Measurements from ENCODE around the gene FNDC3B. TPM values are rescaled to one million over a fixed set of nuclear protein-coding genes. Genes with fewer than 3 reads are reported as not detected.

Gene FNDC3B
- total RNA-seq, 1 donor from 2014 or later, result 160 TPM

DNA sequence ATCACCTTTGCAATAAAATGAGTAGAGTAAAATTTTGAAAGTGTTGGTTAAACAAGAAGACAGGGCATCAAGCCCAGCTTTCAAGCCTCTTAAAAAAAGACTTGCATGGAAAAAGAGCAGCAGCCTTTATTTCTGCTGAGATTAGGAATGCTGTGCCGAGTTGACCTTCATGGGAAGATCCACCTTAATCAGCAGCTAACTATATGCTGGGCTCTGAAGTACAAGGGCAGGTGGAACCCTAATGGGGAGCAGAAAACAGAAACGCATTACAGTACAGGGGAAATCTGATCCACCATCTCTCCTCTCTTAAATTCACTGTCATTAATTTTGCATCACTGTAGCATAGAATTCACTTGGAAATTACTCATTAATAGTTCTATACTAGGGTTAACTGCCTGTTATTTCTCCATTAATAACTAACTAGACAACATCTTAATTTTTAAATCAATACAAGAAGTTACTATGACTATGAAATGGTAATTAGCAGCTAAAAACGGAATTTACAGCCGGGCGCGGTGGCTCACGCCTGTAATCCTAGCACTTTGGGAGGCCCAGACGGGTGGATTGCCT is 275.3 kb downstream of the FNDC3B start:
- no peak overlapping the region for H3K27ac ChIP-seq
- intact Hi-C loops (cut with DNase I), result no loop called here
- no peak overlapping the region for H3K4me3 ChIP-seq
- peaks cover 53% of the 10 kb centered on the region for H3K4me1 ChIP-seq
- TF ChIP-seq, protein P1, sequence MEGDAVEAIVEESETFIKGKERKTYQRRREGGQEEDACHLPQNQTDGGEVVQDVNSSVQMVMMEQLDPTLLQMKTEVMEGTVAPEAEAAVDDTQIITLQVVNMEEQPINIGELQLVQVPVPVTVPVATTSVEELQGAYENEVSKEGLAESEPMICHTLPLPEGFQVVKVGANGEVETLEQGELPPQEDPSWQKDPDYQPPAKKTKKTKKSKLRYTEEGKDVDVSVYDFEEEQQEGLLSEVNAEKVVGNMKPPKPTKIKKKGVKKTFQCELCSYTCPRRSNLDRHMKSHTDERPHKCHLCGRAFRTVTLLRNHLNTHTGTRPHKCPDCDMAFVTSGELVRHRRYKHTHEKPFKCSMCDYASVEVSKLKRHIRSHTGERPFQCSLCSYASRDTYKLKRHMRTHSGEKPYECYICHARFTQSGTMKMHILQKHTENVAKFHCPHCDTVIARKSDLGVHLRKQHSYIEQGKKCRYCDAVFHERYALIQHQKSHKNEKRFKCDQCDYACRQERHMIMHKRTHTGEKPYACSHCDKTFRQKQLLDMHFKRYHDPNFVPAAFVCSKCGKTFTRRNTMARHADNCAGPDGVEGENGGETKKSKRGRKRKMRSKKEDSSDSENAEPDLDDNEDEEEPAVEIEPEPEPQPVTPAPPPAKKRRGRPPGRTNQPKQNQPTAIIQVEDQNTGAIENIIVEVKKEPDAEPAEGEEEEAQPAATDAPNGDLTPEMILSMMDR (IDR thresholded peaks at IDR 0.05), result no peak
- no peak for DNase-seq
- peaks cover 57% of the 10 kb centered on the region for H3K36me3 ChIP-seq
- no peak for ATAC-seq
- H3K9me3 ChIP-seq, result no peaks in the 10 kb centered on the region
- no peaks in the 10 kb centered on the region for H3K27me3 ChIP-seq

DNA sequence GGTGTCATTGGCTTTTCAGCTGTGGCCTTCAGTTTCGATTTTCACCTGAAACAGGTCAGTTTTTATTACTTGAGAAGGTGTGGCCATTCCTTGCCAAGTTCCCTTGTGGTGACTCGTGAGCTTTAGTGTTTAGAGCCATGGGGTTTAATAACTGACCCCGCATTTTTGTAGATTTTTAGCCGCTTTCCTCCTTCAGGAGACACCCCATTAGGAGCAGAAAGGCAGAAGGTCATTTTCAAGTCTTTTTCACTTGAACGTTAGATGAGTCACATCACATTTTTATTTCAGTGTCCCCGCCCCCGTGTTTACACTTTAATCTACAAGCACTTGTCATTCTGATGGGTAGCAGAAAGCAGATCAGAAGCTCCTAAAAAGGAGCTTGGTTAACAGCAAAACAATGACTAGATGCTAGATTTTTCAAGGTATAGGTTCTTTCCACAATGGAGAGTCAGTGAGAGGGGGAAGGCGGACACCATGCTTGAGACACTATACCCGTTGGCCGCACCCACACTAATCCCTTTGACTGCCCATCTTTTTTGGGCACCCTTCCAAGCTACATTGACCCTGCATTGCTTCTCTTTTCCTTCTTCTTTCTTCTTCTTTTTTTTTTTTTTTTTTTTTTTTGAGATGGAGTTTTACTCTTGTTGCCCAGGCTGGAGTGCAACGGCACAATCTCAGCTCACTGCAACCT is 276.2 kb downstream of the FNDC3B start:
- intact Hi-C loops (cut with DNase I), result no loop called here
- H3K4me1 ChIP-seq, result peaks cover 61% of the 10 kb centered on the region
- DNase-seq (no peak), ATAC-seq (peak; percentile 30)
- H3K36me3 ChIP-seq, result peaks cover 57% of the 10 kb centered on the region
- TF ChIP-seq, protein P1 (IDR thresholded peaks at IDR 0.05), result no peak
- H3K27me3 ChIP-seq, result no peaks in the 10 kb centered on the region
- no peak overlapping the region for H3K4me3 ChIP-seq
- peak overlapping the region; percentile 12 for H3K27ac ChIP-seq
- H3K9me3 ChIP-seq, result no peaks in the 10 kb centered on the region

DNA sequence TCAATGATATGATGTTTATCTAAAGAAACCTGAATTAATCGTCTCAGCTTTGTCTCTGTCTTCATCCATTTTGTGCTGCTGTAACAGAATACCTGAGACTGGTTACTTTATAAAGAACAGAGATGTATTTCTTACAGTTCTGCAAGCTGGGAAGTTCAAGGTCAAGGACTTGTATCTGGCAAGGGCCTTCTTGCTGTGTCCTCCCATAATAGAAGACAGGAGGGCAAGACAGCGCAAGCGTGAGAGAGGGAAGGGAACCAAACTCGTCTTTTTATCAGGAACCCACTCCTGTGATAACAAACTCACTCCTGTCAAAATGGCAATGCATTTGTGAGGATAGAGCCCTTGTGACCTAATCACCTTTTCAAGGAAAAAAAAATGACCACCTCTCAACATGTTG is 277.4 kb downstream of the FNDC3B start:
- H3K4me3 ChIP-seq, result no peak overlapping the region
- DNase-seq, result no peak
- no peak overlapping the region for H3K27ac ChIP-seq
- ATAC-seq, result no peak
- H3K9me3 ChIP-seq, result no peaks in the 10 kb centered on the region
- no peaks in the 10 kb centered on the region for H3K27me3 ChIP-seq
- peaks cover 46% of the 10 kb centered on the region for H3K36me3 ChIP-seq
- intact Hi-C loops (cut with DNase I), result no loop called here
- TF ChIP-seq, protein P1 (IDR thresholded peaks at IDR 0.05), result no peak
- peaks cover 68% of the 10 kb centered on the region for H3K4me1 ChIP-seq

- intact Hi-C loops (cut with DNase I), result no loop called here
- TF ChIP-seq, protein P1 (IDR thresholded peaks at IDR 0.05), result no peak
- Histone ChIP-seq H3K27ac (peak overlapping the region; percentile 73), H3K4me1 (peaks cover 68% of the 10 kb centered on the region), H3K36me3 (peaks cover 39% of the 10 kb centered on the region), H3K27me3 (no peaks in the 10 kb centered on the region), H3K4me3 (no peak overlapping the region), H3K9me3 (no peaks in the 10 kb centered on the region)
- ATAC-seq (no peak), DNase-seq (no peak)
These were observed 278.1 kb downstream of the FNDC3B start for GRCh38 chr3:172317481-172317880.

DNA sequence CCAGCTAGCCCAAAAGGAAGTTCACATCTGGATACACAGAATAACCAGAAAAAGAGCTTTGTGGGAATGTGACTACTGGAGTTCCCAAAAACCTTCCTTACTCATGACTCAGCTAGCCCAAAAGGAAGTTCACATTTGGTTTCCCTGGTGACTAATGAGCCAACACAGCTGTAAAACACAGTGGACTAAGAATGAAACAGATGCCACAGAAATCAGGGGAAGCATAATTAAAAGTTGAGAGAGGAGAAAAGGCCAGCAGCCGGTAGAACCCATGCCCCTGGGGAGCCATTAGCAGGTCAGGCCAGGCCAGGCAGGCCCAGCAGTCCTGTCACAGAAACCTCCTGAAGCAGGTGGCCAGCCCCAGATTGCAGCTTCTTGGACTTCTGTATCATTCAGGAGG is 278.6 kb downstream of the FNDC3B start:
- DNase-seq (no peak), ATAC-seq (peak; percentile 78)
- Histone ChIP-seq H3K27me3 (no peaks in the 10 kb centered on the region), H3K9me3 (no peaks in the 10 kb centered on the region), H3K4me1 (peaks cover 68% of the 10 kb centered on the region), H3K4me3 (no peak overlapping the region), H3K27ac (peak overlapping the region; percentile 73), H3K36me3 (peaks cover 34% of the 10 kb centered on the region)
- intact Hi-C loops (cut with DNase I), result no loop called here
- TF ChIP-seq, protein P1 (IDR thresholded peaks at IDR 0.05), result no peak

All from upper lobe of right lung (tissue), 1 donor.